GM18511 (cell line): ENCODE data around the gene PPP1R8.
"Not testable (repeated sequence)": the region's sequence is repeated elsewhere in the genome, so short reads cannot be mapped to it uniquely, and the experiment has no call there.

Source experiments
- ATAC-seq: cut with Tn5 transposase; IDR thresholded peaks from one replicate; pipeline ENCODE4 v1.9.1; 2021; ENCODE audit warnings: mild to moderate bottlenecking, moderate library complexity; ENCODE audit not compliant: unreplicated experiment

The PPP1R8 gene

DNA sequence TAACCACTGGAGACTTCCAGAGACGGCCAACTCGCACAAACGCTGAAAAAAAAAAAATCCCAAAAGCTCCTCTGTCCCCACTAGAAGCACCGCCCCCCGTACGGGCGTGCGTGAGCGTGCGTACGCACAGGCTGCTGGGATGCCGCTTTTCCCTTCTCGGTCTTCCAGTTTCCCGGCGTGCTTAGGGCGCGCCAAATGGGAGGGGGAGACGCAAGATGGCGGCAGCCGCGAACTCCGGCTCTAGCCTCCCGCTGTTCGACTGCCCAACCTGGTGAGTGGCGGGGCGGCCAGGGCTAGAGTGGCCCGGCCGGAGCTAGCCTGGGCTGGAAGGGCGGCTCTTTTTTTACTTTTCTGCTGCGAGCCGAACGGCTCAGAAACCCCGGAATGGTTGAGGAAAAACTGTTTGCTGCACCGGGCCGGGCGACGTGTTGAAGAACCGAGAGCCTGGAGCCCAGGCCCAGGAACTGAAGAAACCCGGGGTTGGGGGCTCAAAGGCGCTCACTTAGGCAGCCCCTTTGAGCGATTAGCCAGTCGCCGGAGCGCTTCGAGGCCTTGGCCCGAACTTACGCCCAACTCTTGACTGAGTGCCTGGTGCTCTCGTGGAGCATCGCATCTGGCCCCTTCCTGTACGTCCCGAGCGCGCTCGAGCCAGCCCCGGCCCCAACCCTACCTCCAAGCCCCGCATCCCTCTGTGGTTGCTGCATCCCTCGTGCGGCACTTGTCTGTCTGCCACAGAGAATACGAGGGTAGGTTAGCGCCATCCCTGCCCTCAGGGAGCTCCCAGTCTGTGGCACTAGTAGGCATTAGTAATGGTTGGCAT lies at the start of gene PPP1R8:
Gene PPP1R8, plus strand, starts transcription at position 162 of the 820 bp plus-strand sequence. Its CDS starts 54 bp downstream, at position 216.
- ATAC-seq: peak; percentile 93

DNA sequence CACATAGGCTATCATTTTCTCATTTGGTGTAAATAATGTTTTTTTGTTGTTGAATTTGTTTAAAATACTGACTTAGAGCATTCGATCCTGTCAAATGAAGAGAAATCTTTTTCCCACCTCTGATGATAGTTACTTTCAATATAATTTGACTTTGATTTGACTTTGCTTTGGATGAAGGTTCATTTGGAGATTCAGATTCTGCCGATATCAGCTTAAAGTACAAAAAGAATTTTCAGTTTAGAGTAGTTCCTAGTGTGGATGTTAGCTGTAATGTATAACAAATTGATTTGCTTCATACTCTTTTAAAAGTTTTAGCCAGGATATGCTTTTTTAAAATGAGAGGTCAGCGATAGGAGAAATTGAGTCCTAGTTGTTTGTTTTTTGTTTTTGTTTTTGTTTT lies 47.6 kb upstream of the PPP1R8 start:
- ATAC-seq: no peak

- ATAC-seq: no peak
These were observed 45.9 kb upstream of the PPP1R8 start for GRCh38 chr1:27784700-27785099.

GRCh38 chr1:27785781-27786455 lies 44.7 kb upstream of the PPP1R8 start:
- no peak for ATAC-seq

- no peak for ATAC-seq
These were observed 42.7 kb upstream of the PPP1R8 start for GRCh38 chr1:27787895-27788294.

GRCh38 chr1:27789540-27790041 lies 41.0 kb upstream of the PPP1R8 start:
- no peak for ATAC-seq

DNA sequence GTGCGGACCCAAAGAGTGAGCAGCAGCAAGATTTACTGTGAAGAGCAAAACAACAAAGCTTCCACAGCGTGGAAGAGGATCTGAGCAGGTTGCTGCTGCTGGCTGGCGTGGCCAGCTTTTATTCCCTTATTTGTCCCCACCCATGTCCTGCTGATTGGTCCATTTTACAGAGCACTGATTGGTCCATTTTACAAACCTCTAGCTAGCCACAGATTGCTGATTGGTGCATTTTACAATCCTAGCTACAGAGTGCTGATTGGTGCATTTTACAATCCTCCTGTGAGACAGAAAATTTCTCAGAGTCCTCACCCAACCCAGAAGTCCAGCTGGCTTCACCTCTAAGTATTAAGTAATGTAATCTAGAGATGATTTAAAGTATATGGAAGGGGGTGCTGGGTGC lies 40.3 kb upstream of the PPP1R8 start:
- not testable (repeated sequence) for ATAC-seq

- no peak for ATAC-seq
These were observed 35.0 kb upstream of the PPP1R8 start for GRCh38 chr1:27795601-27796000.

GRCh38 chr1:27804791-27805190 lies 25.8 kb upstream of the PPP1R8 start:
- no peak for ATAC-seq

GRCh38 chr1:27806758-27807157 lies 23.8 kb upstream of the PPP1R8 start:
- ATAC-seq: no peak

DNA sequence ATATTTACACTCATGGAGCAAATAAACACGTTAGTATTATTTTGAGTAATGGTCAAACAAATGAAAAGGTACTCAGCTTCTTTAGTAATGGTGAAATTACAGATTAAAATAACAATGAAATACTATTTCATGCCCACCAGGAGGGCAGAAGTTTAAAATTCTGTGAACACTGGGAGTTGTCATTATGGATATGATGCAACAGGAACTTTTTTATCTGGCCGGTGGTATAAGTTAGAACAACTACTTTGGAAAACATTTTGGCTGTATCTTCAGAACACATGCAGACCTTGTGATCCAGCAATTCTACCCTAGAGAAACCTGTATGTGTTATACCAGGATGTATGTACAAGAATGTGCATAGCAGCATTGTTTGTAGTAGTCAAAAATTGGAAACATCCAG lies 23.2 kb upstream of the PPP1R8 start:
- ATAC-seq: no peak

DNA sequence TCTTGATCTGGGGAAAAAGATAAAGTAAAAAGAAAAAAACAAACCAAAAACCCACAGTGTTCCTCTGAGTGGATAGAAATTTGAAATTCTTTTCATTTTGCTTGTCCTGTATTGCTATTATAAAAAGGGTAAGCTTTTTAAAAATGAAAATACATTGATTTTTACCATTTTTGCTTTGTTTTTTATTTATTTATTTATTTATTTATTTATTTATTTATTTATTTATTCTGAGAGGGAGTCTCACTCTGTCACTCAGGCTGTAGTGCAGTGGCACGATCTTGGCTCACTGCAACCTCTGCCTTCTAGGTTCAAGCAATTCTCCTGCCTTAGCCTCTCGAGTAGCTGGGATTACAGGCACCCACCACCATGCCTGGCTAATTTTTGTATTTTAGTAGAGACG lies 22.5 kb upstream of the PPP1R8 start:
- ATAC-seq: not testable (repeated sequence)

DNA sequence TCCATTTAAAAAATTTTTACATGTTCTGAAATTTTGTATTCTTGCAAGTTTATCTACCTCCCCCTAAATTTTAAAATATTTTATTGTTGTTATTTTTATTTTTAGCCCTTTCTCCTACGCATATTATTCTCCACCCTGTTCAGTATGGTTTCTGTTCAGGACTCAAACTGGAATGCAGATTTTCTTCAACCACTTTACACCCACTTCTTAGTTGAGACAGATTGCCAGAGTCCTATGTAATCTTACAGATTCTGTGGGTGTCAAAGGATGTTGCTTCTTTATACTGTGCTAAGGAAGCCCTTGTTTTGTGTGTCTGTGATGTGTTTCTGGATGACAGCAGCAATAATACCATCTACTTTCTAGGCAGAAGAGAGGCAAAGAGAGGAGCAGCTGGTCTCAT lies 20.7 kb upstream of the PPP1R8 start:
- no peak for ATAC-seq

DNA sequence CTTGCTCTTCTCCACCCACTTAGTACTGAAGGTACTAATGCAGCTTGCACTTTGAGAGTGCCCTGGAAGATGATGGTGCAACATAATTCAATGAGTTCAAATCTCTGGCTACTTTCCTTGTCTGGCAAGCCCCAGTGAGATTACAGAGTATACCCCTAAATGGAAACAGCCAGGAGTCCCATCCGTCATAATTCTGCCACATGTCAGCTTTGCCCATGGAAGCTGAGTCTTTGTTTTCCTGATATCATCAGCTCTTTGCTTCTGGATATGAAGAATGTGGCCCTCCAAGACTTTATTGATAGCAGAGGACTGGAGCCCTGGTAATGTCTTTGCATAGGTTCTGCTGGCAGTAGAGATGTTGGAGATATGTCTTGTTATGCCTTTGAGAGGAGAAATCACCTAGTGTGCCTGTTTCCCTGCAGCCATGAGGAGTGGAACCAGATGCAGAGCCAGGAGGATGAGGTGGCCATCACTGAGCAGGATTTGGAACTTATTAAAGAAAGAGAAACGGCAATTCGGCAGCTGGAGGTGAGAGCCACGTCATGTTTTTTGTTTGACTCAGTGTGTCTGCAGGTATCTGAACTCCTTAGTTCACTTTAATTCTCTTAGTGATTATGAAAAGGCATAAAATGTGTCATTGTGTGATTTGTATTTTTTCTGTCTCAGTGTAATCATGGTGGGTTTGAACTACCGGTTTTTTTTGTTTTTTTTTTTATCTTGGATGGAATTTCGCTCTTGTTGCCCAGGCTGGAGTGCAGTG lies 18.7 kb upstream of the PPP1R8 start:
- no peak for ATAC-seq

DNA sequence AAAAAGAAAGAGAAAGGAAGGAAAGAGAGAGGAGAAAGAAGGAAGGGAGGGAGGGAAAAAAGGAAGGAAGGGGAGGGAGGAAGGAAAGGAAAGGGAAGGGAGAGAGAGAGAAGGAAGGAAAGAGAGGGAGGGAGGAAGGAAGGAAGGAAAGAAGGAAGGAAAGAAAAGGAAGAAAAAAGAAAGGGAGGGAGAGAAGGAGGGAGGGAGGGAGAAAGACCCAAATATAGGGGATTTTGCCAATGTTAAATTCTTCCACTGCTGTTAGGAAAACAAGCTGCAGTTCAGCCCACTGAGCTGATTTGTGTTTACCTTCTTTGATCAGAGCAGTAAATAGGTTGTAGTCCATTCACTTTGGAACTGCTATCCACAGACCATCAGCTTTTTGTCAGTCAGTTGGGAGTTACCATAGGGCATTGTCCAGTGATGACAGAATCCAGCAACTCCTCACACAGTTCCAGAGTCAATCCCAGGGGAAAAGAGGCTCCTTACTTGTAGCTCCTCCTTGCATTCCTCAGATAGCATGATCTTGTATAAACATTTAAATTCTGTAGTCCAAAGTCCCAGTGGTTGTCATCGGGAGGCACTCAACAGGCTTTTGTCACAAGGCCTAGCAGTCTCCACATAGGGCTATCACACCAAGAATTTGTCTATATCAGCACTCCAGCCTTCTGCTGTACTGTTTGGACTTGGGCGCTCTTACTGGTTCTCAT lies 13.5 kb upstream of the PPP1R8 start:
- ATAC-seq: no peak

GRCh38 chr1:27821761-27822315 lies 8.7 kb upstream of the PPP1R8 start:
- ATAC-seq: no peak

DNA sequence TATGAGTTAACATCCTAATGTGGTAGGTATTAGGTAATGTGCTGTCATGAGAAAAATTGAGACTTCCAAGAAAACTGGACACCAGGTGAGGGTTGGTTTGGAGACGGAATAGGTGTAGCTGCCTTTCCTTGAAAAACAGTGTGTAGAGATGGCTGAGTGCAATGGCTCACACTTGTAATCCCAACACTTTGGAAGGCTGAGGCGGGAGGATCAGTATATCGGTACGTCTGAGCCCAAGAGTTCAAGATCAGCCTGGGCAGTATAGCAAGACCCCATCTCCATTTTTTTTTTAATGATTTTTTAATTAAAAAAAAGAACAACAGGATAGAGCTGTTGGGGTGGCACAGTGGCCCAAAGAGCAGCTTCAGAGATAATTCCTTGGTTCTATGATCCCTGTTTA lies 6.8 kb upstream of the PPP1R8 start:
- ATAC-seq: no peak

DNA sequence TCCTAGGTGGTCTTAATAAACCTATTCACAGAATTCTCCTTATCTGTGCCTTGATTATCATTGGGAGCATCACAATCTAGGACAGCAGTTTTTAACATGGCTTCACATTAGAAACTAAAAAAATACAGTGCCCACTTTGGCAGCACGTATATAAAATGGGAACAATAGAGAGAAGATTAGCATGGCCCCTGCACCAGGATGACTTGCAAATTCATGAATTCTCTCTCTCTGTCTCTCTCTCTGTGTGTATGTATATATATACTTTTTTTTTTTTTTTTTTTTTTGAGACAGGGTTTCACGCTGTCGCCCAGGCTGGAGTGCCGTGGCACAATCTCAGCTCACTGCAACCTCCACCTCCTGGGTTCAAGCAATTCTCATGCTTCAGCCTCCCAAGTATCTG lies 6.2 kb upstream of the PPP1R8 start:
- no peak for ATAC-seq

DNA sequence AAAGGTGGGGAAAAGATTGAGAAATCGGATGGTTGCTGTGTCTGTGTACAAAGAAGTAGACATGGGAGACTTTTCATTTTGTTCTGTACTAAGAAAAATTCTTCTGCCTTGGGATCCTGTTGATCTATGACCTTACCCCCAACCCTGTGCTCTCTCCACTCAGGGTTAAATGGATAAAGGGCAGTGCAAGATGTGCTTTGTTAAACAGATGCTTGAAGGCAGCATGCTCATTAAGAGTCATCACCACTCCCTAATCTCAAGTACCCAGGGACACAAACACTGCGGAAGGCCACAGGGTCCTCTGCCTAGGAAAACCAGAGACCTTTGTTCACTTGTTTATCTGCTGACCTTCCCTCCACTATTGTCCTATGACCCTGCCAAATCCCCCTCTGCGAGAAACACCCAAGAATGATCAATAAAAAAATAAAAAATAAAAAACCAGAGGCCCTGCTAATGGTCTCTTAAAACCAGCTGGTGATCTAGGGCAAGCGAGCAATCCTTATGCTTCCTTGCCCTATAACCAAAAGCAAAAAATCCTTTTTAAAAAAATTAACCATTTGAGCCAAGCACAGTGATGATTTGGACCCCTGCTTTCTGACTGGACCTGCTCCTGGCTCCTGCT lies 1.1 kb upstream of the PPP1R8 start:
- not testable (repeated sequence) for ATAC-seq
